GM12892 (cell line): ENCODE data around the gene LTK.

Experiments
- POLR2A ChIP-seq: IDR thresholded peaks from 2 replicates; pipeline ENCODE4 v1.6.1; 2011; ENCODE audit warnings: low read depth, low read length, control low read depth
- POLR2AphosphoS5 ChIP-seq: IDR thresholded peaks from 2 replicates; pipeline ENCODE4 v1.6.1; 2011; ENCODE audit warnings: low read depth, low read length, control low read depth
- TAF1 ChIP-seq: IDR thresholded peaks from 2 replicates; pipeline ENCODE4 v1.6.1; 2011; ENCODE audit warnings: low read depth, mild to moderate bottlenecking, control low read depth, low read length, borderline replicate concordance

DNA sequence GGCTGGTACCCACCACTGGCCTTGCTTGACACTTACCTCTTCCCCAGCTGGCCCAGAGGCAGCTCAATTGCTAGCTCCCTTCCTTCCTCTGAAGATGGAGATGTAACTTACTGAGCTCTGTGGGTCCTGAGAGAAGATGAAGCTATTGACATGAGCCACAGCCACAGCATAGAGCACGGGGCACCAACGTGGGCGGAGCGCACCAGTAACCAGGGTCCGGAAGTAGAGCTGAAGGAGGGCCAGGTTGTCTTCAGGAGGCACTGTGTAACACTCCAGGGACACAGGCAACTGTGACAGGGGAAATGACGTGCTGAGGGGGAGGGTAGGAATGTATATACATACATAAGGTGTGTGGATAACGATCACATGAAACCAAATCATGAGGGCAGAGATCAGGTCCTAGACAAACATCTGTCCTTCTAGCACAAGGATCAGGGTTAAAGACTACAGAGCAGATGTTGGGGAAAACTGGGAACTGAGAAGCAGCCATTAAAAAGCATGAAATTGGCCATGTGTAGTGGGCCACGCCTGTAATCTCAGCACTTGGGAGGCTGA, 4.3 kb upstream of the LTK start:
- no peak for TF ChIP-seq TAF1
- TF ChIP-seq POLR2A, result no peak
- no peak for TF ChIP-seq POLR2AphosphoS5
